HG03175 (cell line): ENCODE results near the gene FOSB.

ENCODE experiments used
- ATAC-seq: cut with Tn5 transposase; IDR thresholded peaks from one replicate; pipeline ENCODE4 v1.9.1; 2021; ENCODE audit warnings: mild to moderate bottlenecking, moderate library complexity; ENCODE audit not compliant: unreplicated experiment

The FOSB gene

GRCh38 chr19:45522010-45522941 lies 54.5 kb downstream of the FOSB start:
- ATAC-seq: no peak

GRCh38 chr19:45523642-45524256 lies 56.0 kb downstream of the FOSB start:
- peak; percentile 80 for ATAC-seq

- no peak for ATAC-seq
Observed at GRCh38 chr19:45524575-45525129, 56.9 kb downstream of the FOSB start.
